GM18868 (cell line): ENCODE data around the gene SMIM20.
"Not testable (repeated sequence)": the region's sequence is repeated elsewhere in the genome, so short reads cannot be mapped to it uniquely, and the experiment has no call there.

Experiments used
- ATAC-seq: cut with Tn5 transposase; IDR thresholded peaks from one replicate; pipeline ENCODE4 v1.9.1; 2021; ENCODE audit warnings: mild to moderate bottlenecking, moderate library complexity; ENCODE audit not compliant: unreplicated experiment

Gene SMIM20

DNA sequence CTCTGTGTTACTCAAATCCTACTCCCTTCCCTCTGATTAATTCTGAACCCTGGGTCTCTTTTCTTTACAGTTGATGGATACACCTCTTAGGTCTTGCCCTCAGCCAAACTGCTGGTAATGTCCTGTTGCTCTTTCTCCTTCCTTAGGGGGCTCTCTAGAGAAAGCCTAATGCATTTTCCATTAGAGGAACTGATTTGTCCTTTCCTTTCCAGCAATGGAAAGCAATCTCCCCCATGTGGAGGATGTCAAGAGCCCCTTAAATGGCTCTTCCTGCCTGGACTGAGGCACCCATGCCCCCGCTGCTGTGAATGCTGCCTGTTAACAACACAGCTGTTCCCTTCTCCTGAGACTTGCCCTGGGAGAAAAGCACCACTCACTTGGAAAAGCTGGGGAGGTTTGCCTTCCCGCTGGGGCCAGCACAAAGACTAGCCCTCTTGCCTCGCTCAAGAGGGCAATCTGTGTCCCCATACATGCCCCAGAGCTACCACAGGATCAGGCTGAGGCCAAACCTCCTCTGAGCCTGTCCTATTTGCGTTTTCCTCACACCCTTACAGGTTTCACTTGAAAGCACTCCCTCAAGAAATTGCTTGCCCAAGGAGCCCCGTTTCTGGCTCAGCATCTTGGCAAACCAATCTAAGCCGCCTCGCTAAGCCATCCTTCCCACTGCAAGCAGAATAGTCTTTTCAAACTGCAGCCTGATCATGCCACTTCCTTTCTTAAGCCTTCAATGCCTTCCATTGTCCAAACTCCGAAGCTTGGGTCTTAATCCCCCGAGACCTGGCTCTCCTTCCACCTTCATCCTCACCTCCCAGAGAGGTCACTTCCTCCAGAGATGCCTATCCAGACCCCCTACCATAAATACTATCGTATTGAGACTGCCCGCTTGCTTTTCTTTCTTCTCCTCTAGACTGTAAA lies 23.2 kb upstream of the SMIM20 start:
- ATAC-seq = no peak

DNA sequence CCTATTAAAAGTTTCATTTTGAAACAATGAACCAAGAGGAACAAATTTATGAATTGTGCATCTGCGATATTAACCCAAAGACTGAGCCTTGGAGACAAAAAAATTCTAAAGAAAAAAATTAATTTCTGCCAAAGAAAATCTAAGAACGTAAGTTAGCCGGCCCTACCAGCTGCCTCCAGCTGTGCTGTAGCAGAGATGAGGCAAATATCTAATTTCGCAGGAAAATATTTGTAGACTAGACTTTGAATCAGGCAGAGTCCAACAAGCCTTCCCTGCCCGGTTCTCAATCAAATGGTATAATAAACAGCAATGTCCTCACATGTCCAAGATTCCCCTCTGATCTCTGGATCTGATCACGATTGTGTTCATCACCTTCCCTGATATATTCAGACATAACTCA lies 21.2 kb upstream of the SMIM20 start:
- no peak for ATAC-seq

DNA sequence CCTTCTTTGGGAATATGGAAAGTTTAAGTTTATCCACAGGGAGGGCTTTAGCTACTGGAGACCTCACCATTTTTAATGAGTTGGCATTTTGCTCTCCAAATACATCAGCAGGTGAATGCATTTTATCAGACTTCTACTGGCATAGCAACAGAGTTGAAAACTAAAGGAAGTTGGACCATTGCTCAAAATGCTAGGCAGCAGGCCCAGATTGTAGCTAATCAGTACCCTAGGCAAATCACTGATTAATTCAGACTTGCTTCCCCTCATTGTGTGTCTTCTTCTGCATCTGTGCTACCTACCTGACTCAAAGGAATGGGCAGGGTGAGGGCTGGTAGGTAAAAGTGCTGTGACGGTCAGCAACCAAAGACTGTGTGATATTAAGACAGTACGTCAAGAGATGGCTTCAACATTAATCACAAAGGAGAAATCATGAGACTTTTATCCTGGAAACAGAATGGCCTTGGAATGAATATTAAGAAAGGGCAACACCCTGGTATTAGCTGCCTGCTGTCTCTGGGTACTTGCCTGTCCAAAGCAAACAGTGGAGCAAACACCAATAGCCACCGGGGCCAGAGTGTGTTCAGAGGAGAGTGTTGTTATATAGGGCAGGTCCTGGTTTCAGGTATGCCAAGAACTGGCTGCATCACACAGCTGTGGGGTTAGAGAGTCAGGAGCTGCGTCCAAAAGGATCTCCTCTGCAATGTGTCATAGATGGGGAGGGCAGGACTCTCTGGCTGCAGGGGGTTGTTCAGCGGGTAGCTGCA lies 17.1 kb upstream of the SMIM20 start:
- no peak for ATAC-seq

DNA sequence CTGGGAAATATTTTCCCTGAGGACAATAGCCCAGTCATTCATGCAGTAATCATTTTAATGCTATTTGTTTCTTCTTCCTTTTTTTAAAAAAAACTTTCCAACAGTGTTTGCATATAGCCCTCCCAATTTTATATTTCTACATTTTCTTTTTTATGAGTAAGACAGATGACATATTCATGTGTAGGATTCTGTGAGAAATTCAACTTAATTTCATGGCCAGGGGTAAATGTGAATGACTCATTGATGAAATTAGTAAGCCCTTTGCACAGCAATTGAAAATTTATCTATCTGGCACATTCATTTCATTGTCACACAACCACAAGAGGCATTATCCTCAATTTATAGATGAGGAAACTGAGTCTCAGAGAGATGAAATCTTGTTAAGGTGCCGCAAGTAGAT lies 13.7 kb upstream of the SMIM20 start:
- no peak for ATAC-seq

DNA sequence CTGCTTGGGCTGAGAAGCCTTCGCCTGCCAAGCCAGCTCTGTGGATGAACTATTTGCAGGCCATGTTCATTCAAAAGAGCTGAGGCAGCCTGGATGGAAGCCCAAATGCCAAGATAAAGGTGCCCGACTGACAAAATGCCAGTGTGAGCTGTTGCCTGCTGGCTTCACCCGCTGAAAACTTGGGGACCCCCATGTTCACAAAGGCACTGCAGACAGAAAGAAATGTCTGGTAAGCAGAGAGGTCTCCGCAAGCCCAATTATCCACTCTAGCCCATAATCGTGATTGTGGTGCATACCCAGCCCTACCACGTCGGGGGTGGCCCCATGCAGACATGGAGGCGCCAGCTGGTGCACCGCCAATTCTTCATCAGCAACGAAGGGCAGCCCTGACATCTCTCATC lies 13.0 kb upstream of the SMIM20 start:
- no peak for ATAC-seq

DNA sequence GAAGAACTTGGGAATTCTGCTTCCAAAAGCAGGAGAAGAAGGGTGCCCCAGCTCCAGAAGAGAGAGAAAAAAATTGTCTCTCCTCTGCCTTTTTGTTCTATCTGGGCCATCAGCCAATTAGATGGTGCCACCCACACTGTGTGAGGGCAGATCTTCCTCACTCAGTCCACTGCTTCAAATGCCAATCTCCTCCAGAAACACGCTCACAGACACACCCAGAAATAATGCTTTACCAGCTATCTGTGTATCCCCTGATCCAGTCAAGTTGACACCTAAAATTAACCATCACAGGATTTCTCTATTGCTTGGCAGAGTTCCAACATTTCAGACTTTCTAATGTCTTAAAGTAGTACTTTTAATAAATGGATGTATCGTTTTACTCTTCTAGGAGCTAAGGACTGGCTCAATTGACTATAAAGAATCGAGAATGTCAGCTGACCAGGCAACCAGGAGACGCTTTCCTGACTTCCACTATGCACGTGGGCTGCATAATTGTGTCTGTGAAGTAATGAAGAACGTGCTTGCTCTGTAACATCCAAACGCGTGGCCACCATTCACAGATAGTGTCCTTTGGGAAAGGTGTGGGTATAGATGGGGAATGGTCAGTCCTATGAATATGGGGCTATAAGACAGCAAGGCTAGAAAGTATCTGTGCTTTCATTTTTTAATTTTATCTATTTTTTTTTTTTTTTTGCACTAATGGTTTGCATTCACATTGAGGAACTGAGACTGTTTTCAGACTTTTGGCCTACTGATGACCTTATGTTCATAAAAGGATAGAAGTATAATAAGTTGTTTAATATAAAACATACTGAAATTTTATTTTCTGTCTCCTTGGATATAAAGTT lies 9.9 kb upstream of the SMIM20 start:
- ATAC-seq = peak; percentile 53

DNA sequence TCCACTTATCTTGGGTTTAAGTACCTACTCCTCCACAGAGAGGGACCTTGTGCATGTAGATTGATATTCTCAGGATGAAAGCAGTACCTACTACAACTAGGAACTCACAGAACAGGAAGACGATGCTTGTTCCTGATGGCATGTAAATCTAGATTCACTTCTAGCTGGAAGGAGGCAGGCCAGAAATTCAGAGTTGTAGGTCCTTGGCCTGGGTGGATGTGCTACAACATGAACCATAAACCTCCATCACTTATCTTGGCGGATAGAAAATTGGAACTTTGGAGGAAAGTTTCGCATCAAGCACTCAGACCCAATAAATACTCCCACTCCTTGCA lies 9.3 kb upstream of the SMIM20 start:
- ATAC-seq = peak; percentile 47

DNA sequence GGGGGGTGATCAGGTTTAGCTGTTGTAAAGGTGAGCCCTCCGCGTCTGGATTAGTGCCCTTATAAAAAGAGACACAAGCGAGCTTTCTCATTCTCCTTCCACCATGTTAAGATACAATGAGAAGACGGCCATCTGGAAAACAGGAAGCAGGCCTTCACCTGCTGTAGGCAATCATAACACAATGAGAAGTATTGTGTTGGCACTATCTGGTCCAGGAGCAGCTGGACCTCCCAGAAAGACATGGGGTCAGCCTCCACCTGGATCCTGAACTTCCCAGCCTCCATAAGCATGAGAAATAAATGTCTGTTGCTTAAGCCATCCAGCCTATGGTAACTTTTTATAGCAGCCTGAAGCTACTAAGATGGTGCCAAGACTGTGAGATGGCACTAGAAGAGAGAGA lies 8.6 kb upstream of the SMIM20 start:
- ATAC-seq = no peak

DNA sequence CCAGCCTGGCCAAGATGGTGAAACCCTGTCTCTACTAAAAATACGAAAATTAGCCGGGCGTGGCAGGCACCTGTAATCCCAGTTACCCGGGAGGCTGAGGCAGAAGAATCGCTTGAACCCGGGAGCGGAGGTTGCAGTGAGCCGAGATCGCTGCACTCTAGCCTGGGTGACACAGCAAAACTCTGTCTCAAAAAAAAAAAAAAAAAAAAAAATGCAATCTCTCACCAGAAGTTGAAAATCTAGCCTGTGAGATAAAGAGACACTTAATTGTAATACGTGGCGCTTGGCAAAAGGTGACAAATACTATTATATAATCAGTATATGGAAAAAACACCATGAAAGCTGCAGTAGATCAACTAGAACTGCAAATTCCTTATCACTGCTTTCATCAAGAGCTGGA lies 7.9 kb upstream of the SMIM20 start:
- ATAC-seq = not testable (repeated sequence)

DNA sequence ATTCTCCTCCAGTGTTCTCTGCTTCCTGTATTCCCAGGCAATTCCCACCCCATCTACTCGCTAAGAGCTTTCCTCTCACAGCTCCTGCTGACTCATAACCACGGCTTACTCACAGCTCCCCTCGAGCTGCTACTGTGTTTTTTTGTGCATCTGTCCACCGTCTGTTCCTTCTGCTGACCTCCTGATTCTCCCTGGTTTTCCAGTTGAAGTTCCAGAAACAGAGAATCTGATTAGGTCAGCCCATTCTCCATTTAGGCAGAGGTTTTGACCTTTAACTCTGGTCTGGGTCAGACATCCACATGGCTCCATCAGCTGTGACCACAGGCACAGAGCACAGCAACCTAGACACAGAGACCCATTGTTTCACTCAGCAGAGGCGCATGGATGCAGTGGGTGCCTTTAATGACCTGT lies 5.5 kb upstream of the SMIM20 start:
- no peak for ATAC-seq

DNA sequence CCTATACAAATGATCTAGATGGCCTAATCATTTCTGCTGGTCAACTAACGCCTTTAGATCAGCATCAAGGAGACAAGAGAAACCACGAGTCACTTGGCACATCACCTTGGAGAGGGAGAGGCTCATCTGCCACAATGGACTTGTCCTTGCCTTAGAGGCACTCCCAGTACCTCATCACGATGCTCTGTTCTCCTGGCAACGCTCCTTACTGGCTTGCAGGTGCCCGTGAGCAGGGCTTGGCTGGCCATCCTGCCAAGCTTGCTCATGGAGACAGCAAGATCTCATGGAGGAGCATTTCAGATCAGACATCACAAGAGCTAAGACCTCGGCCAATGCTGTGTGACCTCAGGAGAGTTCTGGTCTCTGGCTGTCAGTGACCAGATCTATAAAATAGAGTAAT lies 2.7 kb upstream of the SMIM20 start:
- no peak for ATAC-seq

DNA sequence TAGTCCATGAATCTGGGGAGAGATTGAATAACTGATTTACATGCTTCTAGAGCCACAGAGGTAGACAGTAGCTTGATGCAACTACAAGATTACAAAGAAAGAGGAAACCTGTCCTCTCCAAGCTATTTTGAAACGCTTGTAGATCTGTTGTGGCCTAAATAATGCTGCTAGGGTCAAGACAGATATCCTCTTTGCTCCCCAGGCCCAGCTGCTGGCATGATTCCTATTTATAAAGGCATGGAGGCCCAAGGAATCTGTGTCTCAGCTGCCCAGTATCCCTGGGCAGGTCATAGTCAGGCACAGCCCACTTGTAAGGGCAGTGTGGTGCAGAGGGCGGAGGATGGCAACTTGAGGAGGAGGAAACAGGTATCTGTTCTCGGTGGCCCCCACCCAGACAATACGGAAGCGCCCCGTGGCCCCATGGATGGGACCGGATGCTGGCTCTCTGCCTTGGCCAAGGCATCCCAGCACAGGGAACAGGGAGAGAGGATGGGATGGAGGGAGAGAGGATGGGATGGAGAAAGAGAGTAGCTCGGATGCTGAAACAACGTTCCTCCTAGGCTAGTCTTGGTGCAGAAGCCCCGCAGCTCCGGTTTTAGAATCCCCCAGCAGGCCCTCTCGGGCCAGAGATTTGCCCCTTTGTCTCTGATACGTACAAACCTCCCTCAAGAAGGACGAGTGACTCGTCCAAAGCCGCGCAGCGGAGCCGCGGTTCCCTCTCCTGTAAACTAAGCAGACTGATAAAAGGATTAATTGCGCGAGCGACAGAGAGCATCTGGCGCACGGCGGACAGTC lies 767 bp upstream of the SMIM20 start:
- ATAC-seq = peak; percentile 34

DNA sequence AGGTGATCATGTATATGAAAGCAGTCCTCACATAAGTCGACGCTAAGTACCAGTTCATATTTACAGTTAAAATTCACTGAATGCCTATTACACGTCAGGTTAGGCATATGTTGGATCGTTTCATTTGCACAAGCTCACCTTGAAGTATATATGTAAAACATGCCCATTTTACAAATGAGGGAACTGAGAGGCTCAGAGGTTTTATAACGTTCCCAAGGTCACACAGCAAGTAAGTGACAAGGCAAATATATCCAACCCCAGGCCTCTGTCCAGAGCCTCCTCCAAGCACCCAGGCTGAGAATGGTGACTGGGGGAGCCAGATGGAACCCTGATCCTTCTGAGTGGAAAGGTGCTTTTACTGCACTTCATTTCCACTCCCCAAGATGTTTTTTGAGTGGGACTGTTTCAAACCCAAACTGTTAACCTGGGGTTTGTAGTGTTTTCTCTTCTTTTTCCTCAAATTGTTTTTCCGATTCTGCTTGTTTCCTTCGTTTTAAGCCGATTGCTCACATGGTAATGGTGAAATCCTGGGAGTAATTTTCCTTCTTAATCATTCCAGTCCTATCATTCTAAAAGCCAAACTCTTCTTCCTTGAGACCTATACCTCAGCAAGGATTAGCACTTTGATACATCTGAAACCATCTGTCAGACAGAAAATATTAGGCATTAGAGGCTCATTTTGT lies 791 bp downstream of the SMIM20 start:
- ATAC-seq = no peak

DNA sequence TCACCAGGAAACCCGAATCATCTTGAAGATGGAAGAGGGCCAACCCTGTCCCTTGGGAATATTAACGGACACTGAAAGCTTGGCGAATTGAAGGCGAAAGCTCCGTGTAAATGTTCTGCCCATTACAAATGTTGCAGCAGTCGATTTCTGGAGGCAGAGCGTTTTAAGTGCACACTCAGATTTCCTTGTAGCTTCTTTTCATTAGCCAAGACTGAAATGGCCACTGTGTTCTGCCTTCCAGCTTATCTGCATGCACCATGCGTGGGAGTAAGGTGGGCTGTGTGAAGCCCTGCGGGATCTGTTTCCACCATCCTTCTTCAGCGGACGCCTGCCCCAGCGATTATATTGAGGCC lies 1.3 kb downstream of the SMIM20 start:
- ATAC-seq = no peak

DNA sequence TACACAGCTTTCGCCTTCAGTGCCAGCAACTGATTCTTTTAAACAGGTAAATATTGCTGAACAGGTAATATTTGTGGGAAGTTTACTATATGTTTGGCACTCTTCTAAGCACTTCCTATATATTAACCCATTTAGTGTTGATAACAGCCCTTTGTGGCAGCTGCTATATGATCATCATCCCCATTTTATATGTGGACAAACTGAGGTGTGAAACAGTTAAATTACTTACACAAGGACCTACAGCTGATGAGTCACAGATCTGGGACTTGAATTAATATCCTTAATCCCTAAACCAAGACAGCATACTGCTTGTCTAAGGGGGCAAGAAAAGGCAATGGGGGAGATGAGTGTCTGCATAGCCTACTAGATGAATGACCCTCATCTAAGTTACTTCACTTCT lies 2.9 kb downstream of the SMIM20 start:
- no peak for ATAC-seq

DNA sequence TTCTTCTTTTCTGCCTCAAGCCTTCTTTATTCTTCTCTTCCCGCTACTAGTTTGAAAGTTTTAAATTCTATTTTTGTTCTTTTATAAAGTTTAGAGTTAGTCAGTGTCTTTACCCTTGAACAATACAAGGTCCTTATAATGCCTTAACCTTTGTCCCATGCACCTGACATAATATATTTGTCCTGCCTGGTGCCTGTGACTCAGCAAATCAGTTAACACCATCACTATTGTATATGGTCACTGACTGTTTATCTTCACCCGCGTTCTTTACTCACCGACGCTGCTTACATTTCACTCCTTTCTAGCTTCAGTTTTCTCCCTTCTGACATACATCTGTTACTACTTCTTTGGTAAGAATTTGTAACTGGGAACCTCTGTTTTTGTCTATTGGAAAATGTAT lies 5.7 kb downstream of the SMIM20 start:
- ATAC-seq = no peak

DNA sequence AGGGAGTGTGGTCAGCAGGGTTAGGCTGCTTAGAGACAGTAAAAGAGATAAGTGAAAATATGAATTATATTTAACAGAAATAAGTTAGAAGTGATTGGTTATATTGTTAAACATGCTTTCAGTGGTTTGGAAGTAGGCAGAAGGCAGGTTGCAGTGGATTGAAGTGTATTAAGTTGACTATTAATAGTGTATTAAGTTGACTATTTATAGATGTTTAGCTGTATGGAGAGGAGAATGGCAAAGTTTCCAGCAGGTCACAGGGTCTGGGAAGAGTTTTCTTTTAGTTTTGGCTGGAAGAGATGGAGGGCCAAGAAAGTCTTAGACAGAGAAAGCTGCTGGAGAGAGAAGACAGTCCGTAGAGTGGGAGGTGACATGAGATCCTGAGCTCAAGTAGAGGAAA lies 7.9 kb downstream of the SMIM20 start:
- ATAC-seq = no peak

DNA sequence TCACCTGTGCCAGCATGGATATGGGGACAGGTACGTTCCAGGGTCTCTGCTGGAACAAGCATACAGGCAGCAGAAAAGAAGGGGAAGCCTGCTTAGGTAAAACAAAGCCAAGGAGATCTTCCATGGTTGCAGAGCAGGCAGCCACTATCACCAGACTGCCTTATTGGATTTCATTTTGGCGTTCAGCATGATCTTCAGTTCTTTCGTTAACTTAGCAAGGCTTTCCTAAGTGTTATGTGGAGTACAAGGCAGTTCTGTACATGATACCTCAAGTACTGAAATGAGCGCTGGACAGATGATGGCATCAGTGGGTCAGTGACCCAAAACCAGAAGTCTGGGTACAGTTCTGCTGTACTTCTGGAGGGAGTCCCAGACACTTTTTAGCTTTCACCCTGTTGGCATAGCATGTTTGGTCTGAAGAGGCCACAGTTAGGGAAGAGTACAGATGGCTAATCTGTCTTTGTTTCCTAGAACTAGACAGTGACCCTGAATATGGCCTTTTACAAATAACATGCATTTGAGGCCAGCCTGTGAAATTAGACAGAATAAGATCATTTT lies 8.9 kb downstream of the SMIM20 start:
- no peak for ATAC-seq

DNA sequence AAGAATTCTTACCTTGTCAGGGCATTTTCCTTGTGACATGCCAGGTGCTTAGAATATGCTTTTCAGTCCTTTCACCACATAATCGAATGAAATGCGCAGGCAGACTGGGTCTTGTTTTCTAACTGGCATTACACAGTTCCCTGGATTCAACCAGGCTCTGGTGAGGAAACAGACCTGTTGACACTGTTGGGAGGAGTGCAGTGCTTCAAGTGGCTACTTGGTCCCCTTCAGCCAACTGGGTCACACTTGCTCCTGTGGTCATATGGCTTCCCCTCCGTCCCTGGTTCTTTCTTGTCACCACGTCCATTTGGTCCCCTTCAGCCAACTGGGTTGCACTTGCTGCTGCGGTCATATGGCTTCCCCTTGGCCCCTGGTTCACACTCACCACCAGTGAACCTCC lies 9.7 kb downstream of the SMIM20 start:
- no peak for ATAC-seq
